Esophagus muscularis mucosa (tissue), 4 donors: ENCODE data around the gene BRINP1. TPM values are rescaled to one million over a fixed set of nuclear protein-coding genes. Genes with fewer than 3 reads are reported as not detected.

Experiments used
- DNase-seq: peaks from one replicate; pipeline ENCODE4 v3.0.0-alpha.2; 2017; ENCODE audit errors: extremely low spot score
- H3K27ac ChIP-seq, 4 donors: fragments of 200-600 bp; sonication (generic); replicated peaks in 1 of 4; 1 replicate in 3 of 4; 2 replicates in 1 of 4; pipeline ENCODE4 v1.5.1; 2016 to 2019; ENCODE audit warnings: mild to moderate bottlenecking in 1 of 4
- H3K27me3 ChIP-seq, 4 donors: fragments of 200-600 bp; sonication (generic); one replicate each; pipeline versions ENCODE4 v1.5.1 to v1.6.0; 2016 to 2019
- H3K36me3 ChIP-seq, 4 donors: fragments of 200-600 bp; sonication (generic); one replicate each; pipeline ENCODE4 v1.5.1; 2016 to 2019
- H3K4me1 ChIP-seq, 4 donors: fragments of 200-600 bp; sonication (generic); one replicate each; pipeline ENCODE4 v1.5.1; 2016 to 2019
- H3K4me3 ChIP-seq, 4 donors: fragments of 200-600 bp; sonication (generic); 1 replicate in 2 of 4; 2 replicates in 2 of 4; pipeline ENCODE4 v1.5.1; 2016 to 2019; ENCODE audit warnings: mild to moderate bottlenecking in 4 of 4, moderate library complexity in 1 of 4
- H3K9me3 ChIP-seq, 4 donors: fragments of 200-600 bp; sonication (generic); 1 replicate in 3 of 4; 2 replicates in 1 of 4; pipeline ENCODE4 v1.5.1; 2016 to 2019
- EP300 ChIP-seq: sonication (generic); formaldehyde crosslinking; IDR thresholded peaks from one replicate; pipeline ENCODE4 v1.6.1; 2017; ENCODE audit warnings: antibody characterized with exemption
- POLR2A ChIP-seq: fragments of 450-650 bp; IDR thresholded peaks from one replicate; pipeline ENCODE4 v1.6.1; 2017; ENCODE audit warnings: antibody characterized with exemption, moderate library complexity, mild to moderate bottlenecking, low read depth
- POLR2AphosphoS5 ChIP-seq, 2 donors: sonication (generic); formaldehyde crosslinking; IDR thresholded peaks; one replicate each; pipeline ENCODE4 v1.6.1; 2017; ENCODE audit warnings: antibody characterized with exemption in 2 of 2
- WGBS: methylation state at CpG from one replicate; pipeline ENCODE4 v1.1.5; 2018; 5-methylcytosine and 5-hydroxymethylcytosine counted together
- intact Hi-C: fragments of 100-400 bp; cut with DNase I; formaldehyde crosslinking; loops from one replicate; pipeline ENCODE4 v1.15.1; 2023
- total RNA-seq, 4 donors: library from RNA; depleted of rRNA; stranded (reverse); fragments of >200 nt; gene quantifications; one replicate each; pipeline versions ENCODE4 v1.1.0 to v1.2.1, GENCODE V29; 2016
- TF ChIP-seq, protein P1 (sequence below), 3 experiments: fragments of 200-600 bp in 2 of 3; fragments of 450-650 bp in 1 of 3; sonication (generic) in 2 of 3; IDR thresholded peaks; one replicate each; pipeline ENCODE4 v1.5.1; 2017 to 2019; ENCODE audit warnings: antibody characterized with exemption in 3 of 3, mild to moderate bottlenecking in 2 of 3, moderate library complexity in 1 of 3

Gene BRINP1
- total RNA-seq, 4 donors from 2014 or later, result not detected

GRCh38 chr9:119227422-119227821 is 141.8 kb downstream of the BRINP1 start:
- no peak for TF ChIP-seq POLR2AphosphoS5 (IDR thresholded peaks at IDR 0.05)
- TF ChIP-seq, protein P1, sequence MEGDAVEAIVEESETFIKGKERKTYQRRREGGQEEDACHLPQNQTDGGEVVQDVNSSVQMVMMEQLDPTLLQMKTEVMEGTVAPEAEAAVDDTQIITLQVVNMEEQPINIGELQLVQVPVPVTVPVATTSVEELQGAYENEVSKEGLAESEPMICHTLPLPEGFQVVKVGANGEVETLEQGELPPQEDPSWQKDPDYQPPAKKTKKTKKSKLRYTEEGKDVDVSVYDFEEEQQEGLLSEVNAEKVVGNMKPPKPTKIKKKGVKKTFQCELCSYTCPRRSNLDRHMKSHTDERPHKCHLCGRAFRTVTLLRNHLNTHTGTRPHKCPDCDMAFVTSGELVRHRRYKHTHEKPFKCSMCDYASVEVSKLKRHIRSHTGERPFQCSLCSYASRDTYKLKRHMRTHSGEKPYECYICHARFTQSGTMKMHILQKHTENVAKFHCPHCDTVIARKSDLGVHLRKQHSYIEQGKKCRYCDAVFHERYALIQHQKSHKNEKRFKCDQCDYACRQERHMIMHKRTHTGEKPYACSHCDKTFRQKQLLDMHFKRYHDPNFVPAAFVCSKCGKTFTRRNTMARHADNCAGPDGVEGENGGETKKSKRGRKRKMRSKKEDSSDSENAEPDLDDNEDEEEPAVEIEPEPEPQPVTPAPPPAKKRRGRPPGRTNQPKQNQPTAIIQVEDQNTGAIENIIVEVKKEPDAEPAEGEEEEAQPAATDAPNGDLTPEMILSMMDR (IDR thresholded peaks at IDR 0.05), result no peak
- no peak for TF ChIP-seq POLR2A
- TF ChIP-seq EP300, result no peak
- no peak for DNase-seq
- no peak overlapping the region for H3K27ac ChIP-seq
- WGBS, result 67% methylated on average over 3 of the region's 3 CpGs
- H3K27me3 ChIP-seq, result no peaks in the 10 kb centered on the region
- H3K4me1 ChIP-seq, result no peaks in the 10 kb centered on the region
- H3K9me3 ChIP-seq, result no peaks in the 10 kb centered on the region
- no peaks in the 10 kb centered on the region for H3K36me3 ChIP-seq
- intact Hi-C loops, result no loop called here
- no peak overlapping the region for H3K4me3 ChIP-seq

DNA sequence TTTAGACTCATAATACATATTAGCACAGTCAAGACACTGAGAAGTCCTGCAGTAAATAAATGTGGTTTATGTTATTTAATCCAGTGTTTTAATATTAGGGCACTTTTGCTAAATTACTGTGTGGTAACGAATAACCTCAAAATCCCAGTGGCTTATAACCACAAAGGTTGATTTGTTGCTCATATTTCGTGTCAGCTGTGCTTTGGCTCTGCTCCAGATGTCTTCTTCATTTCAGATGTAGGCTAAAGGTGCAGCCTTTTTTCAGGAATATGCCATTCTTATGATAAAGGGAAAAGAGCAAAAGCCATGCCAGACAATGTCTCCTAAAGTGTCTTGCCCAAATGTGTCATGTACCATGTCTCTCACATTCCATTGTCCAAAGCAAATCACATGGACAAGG is 144.8 kb downstream of the BRINP1 start:
- DNase-seq, result no peak
- H3K4me3 ChIP-seq, result no peak overlapping the region
- no peaks in the 10 kb centered on the region for H3K36me3 ChIP-seq
- intact Hi-C loops, result no loop called here
- H3K27me3 ChIP-seq, result no peaks in the 10 kb centered on the region
- no peaks in the 10 kb centered on the region for H3K9me3 ChIP-seq
- WGBS, result 67% methylated on average over 2 of the region's 2 CpGs
- TF ChIP-seq POLR2A, result no peak
- TF ChIP-seq, protein P1 (IDR thresholded peaks at IDR 0.05), result no peak
- no peak for TF ChIP-seq EP300
- TF ChIP-seq POLR2AphosphoS5 (IDR thresholded peaks at IDR 0.05), result no peak
- no peaks in the 10 kb centered on the region for H3K4me1 ChIP-seq
- H3K27ac ChIP-seq, result no peak overlapping the region

DNA sequence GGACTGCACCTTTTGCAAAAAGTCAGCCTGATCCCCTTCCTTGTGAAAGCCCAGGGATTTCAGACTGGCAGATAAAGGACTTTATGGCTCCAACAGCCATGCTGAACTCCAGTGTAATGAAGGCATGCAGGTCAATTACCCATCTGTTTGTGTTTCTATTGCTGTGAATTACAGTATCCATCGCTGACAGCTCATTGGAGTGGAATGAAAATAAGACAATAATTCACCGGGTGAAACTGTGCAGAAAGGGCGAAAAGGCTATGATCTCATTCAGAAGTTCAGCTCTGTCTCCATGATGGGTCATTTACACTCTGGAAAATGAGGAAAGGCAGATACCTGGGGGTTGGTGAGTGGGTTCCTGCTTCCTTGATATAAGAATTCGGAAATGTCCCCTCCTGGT is 148.0 kb downstream of the BRINP1 start:
- DNase-seq, result no peak
- 76% methylated on average over 4 of the region's 4 CpGs for WGBS
- TF ChIP-seq POLR2AphosphoS5 (IDR thresholded peaks at IDR 0.05) (no peak), EP300 (no peak), POLR2A (no peak)
- TF ChIP-seq, protein P1 (IDR thresholded peaks at IDR 0.05), result no peak
- no peaks in the 10 kb centered on the region for H3K36me3 ChIP-seq
- no peak overlapping the region for H3K4me3 ChIP-seq
- intact Hi-C loops, result no loop called here
- no peaks in the 10 kb centered on the region for H3K27me3 ChIP-seq
- no peak overlapping the region for H3K27ac ChIP-seq
- peaks cover 0 to 15% (median 13%) of the 10 kb centered on the region in 4 donors for H3K4me1 ChIP-seq
- no peaks in the 10 kb centered on the region for H3K9me3 ChIP-seq

- H3K27me3 ChIP-seq, result no peaks in the 10 kb centered on the region
- H3K4me1 ChIP-seq, result peaks cover 0 to 19% (median 16%) of the 10 kb centered on the region in 4 donors
- no peak for DNase-seq
- no peak overlapping the region for H3K27ac ChIP-seq
- H3K36me3 ChIP-seq, result no peaks in the 10 kb centered on the region
- H3K9me3 ChIP-seq, result no peaks in the 10 kb centered on the region
- intact Hi-C loops, result no loop called here
- H3K4me3 ChIP-seq, result no peak overlapping the region
- TF ChIP-seq, protein P1 (IDR thresholded peaks at IDR 0.05), result no peak
- TF ChIP-seq POLR2A (no peak), EP300 (no peak), POLR2AphosphoS5 (IDR thresholded peaks at IDR 0.05) (no peak)
- WGBS, result 88% methylated on average over 7 of the region's 7 CpGs
Measured at GRCh38 chr9:119218293-119218692, 150.9 kb downstream of the BRINP1 start.

- Histone ChIP-seq H3K27me3 (no peaks in the 10 kb centered on the region), H3K9me3 (no peaks in the 10 kb centered on the region), H3K4me3 (peak overlapping the region in 1 of 4 donors; percentile 11), H3K4me1 (peaks cover 0 to 19% (median 16%) of the 10 kb centered on the region in 4 donors), H3K27ac (peak overlapping the region; percentile 36 to 51 (median 49)), H3K36me3 (no peaks in the 10 kb centered on the region)
- DNase-seq, result no peak
- TF ChIP-seq POLR2A, result no peak
- TF ChIP-seq EP300, result no peak
- peak in 1 of 2 donors; percentile 38 for TF ChIP-seq POLR2AphosphoS5 (IDR thresholded peaks at IDR 0.05)
- intact Hi-C loops, result no loop called here
- WGBS, result 26% methylated on average over 8 of the region's 8 CpGs
Measured at GRCh38 chr9:119216651-119217331, 152.4 kb downstream of the BRINP1 start.
